ENCODE measurements around the gene MLLT3. TPM values are rescaled to one million over a fixed set of nuclear protein-coding genes. Genes with fewer than 3 reads are reported as not detected.

Gene MLLT3
- total and polyA plus RNA-seq, 2 experiments from 2014 or later, result 7.1 to 11.9 TPM

- Histone ChIP-seq H3K9me2 (ENCODE audit: insufficient read depth) (no peaks in the 10 kb centered on the region), H3K79me2 (ENCODE audit: insufficient read depth) (no peaks in the 10 kb centered on the region), H2AFZ (no peak overlapping the region), H3K4me2 (ENCODE audit: unreplicated experiment) (no peak overlapping the region), H3K9me3 (ENCODE audit: low read depth) (no peaks in the 10 kb centered on the region), H3K36me3 (ENCODE audit: low read depth) (peaks cover 3% of the 10 kb centered on the region; the same call in 1 of the 2 replicates), H3K4me1 (ENCODE audit: insufficient read depth) (0 out of 2 replicates have a peak, but pooled peaks cover 5% of the 10 kb centered on the region), H3K27me3 (replicated peaks; ENCODE audit: insufficient read depth) (no peaks in the 10 kb centered on the region), H3F3A (ENCODE audit: insufficient read depth) (no peaks in the 10 kb centered on the region), H4K20me1 (ENCODE audit: insufficient read depth) (no peaks in the 10 kb centered on the region), H3K4me3 (no peak overlapping the region), H3K9ac (no peak overlapping the region), H3K27ac (no peak overlapping the region)
- TF ChIP-seq EZH2phosphoT487 (IDR thresholded peaks at IDR 0.05; ENCODE audit: insufficient read depth, low read depth) (no peak), EZH2 (IDR thresholded peaks at IDR 0.05; ENCODE audit: insufficient read depth, poor library complexity, severe bottlenecking) (no peak)
- no peak for DNase-seq
- 90 to 96% methylated on average over 2 of the region's 2 CpGs for WGBS, 2 experiments (ENCODE audit: low coverage in 1 of 2, low lambda C conversion rate in 2 of 2, missing lambda C conversion rate in 2 of 2)
- in situ Hi-C loops (cut with MboI), result no loop called here
Observed at GRCh38 chr9:20382460-20383071, 239.7 kb downstream of the MLLT3 start.

DNA sequence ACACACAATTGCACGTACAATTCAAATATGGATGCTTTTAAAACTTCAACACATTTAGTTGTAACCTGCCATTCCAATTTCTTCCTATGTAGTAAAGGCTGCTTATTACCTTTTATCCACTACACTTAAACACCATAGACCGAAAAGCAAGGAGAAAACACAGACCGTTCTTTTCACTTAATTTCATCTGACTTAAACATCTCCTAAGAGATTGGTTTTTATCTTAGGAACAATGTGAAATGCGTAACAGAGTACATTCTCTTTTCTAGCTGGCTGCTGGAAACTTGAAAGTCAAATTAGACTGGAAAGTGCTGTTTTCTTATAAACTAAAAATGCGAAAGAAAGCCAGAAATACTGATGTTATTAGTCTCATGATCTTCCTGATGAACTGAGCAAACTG, 241.8 kb downstream of the MLLT3 start:
- Histone ChIP-seq H3K27ac (no peak overlapping the region), H3K9ac (no peak overlapping the region), H3K4me2 (ENCODE audit: unreplicated experiment) (no peak overlapping the region), H3K4me1 (ENCODE audit: insufficient read depth) (0 out of 2 replicates have a peak, but pooled peaks cover 5% of the 10 kb centered on the region), H3K36me3 (ENCODE audit: low read depth) (peaks cover 3% of the 10 kb centered on the region; the same call in 1 of the 2 replicates), H2AFZ (no peak overlapping the region), H3K9me3 (ENCODE audit: low read depth) (no peaks in the 10 kb centered on the region), H3K79me2 (ENCODE audit: insufficient read depth) (no peaks in the 10 kb centered on the region), H3K4me3 (no peak overlapping the region), H3K9me2 (ENCODE audit: insufficient read depth) (no peaks in the 10 kb centered on the region), H3K27me3 (replicated peaks; ENCODE audit: insufficient read depth) (no peaks in the 10 kb centered on the region), H4K20me1 (ENCODE audit: insufficient read depth) (no peaks in the 10 kb centered on the region), H3F3A (ENCODE audit: insufficient read depth) (no peaks in the 10 kb centered on the region)
- WGBS, 2 experiments (ENCODE audit: low coverage in 1 of 2, low lambda C conversion rate in 2 of 2, missing lambda C conversion rate in 2 of 2), result 87 to 92% methylated on average over 5 of the region's 5 CpGs
- TF ChIP-seq EZH2 (IDR thresholded peaks at IDR 0.05; ENCODE audit: insufficient read depth, poor library complexity, severe bottlenecking) (no peak), EZH2phosphoT487 (IDR thresholded peaks at IDR 0.05; ENCODE audit: insufficient read depth, low read depth) (no peak)
- no peak for DNase-seq
- in situ Hi-C loops (cut with MboI), result no loop called here

DNA sequence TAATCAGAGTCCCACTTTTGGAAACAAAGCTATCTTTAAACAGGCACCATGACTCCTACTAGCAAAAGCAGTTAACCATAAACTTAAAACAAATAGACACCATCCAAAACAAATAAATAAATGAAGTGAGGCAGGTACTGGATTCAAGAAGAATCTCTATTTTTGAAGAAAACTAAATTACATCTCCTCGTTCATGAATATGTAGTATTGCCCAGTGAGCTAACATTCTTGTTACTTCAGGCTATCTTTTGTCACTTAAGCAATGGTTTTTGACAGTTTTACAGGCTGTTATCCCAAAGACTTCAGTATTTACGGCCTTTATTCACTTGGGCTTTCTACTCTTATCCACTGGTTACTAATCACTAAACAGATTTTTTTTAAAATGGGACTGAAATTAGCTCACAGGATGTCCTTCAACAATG, 242.5 kb downstream of the MLLT3 start:
- Histone ChIP-seq H4K20me1 (ENCODE audit: insufficient read depth) (no peaks in the 10 kb centered on the region), H3K4me2 (ENCODE audit: unreplicated experiment) (no peak overlapping the region), H2AFZ (no peak overlapping the region), H3K4me1 (ENCODE audit: insufficient read depth) (0 out of 2 replicates have a peak, but pooled peaks cover 5% of the 10 kb centered on the region), H3K79me2 (ENCODE audit: insufficient read depth) (no peaks in the 10 kb centered on the region), H3K9ac (no peak overlapping the region), H3F3A (ENCODE audit: insufficient read depth) (no peaks in the 10 kb centered on the region), H3K36me3 (ENCODE audit: low read depth) (peaks cover 3% of the 10 kb centered on the region; the same call in 1 of the 2 replicates), H3K9me2 (ENCODE audit: insufficient read depth) (no peaks in the 10 kb centered on the region), H3K9me3 (ENCODE audit: low read depth) (no peaks in the 10 kb centered on the region), H3K27me3 (replicated peaks; ENCODE audit: insufficient read depth) (no peaks in the 10 kb centered on the region), H3K27ac (no peak overlapping the region), H3K4me3 (no peak overlapping the region)
- TF ChIP-seq EZH2 (IDR thresholded peaks at IDR 0.05; ENCODE audit: insufficient read depth, poor library complexity, severe bottlenecking), result no peak
- no peak for TF ChIP-seq EZH2phosphoT487 (IDR thresholded peaks at IDR 0.05; ENCODE audit: insufficient read depth, low read depth)
- in situ Hi-C loops (cut with MboI), result no loop called here
- 89 to 93% methylated on average over 2 of the region's 2 CpGs for WGBS, 2 experiments (ENCODE audit: low coverage in 1 of 2, low lambda C conversion rate in 2 of 2, missing lambda C conversion rate in 2 of 2)
- no peak for DNase-seq

DNA sequence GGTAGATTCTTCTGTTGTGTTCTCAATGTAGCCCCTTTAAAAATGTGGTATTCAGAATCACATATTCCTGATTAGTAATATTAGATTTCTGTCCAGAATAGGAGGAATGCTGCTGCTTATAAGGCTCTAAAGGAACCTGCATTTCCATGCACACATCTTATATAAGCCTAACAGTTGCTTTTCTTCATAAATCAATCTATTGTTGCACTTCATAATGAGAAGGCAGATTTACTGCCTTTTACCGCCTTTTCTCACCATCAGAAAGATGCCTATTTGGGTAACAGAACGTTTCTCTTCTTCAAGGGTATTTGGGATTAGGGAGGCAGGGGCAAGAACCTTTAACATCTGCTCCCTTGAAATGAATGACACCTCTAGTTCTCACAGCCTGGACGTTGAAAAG, 243.4 kb downstream of the MLLT3 start:
- no peaks in the 10 kb centered on the region for H3F3A ChIP-seq (ENCODE audit: insufficient read depth)
- H4K20me1 ChIP-seq (ENCODE audit: insufficient read depth), result no peaks in the 10 kb centered on the region
- H3K27ac ChIP-seq, result no peak overlapping the region
- 0 out of 2 replicates have a peak, but pooled peaks cover 5% of the 10 kb centered on the region for H3K4me1 ChIP-seq (ENCODE audit: insufficient read depth)
- H3K36me3 ChIP-seq (ENCODE audit: low read depth), result peaks cover 3% of the 10 kb centered on the region; the same call in 1 of the 2 replicates
- WGBS, 2 experiments (ENCODE audit: low coverage in 1 of 2, low lambda C conversion rate in 2 of 2, missing lambda C conversion rate in 2 of 2), result 65 to 68% methylated on average over 3 of the region's 3 CpGs
- no peak for DNase-seq
- no peak overlapping the region for H3K4me3 ChIP-seq
- H3K9me2 ChIP-seq (ENCODE audit: insufficient read depth), result no peaks in the 10 kb centered on the region
- in situ Hi-C loops (cut with MboI), result no loop called here
- H3K9me3 ChIP-seq (ENCODE audit: low read depth), result no peaks in the 10 kb centered on the region
- H3K9ac ChIP-seq, result no peak overlapping the region
- TF ChIP-seq EZH2 (IDR thresholded peaks at IDR 0.05; ENCODE audit: insufficient read depth, poor library complexity, severe bottlenecking) (no peak), EZH2phosphoT487 (IDR thresholded peaks at IDR 0.05; ENCODE audit: insufficient read depth, low read depth) (no peak)
- H3K27me3 ChIP-seq (replicated peaks; ENCODE audit: insufficient read depth), result no peaks in the 10 kb centered on the region
- H2AFZ ChIP-seq, result no peak overlapping the region
- H3K4me2 ChIP-seq (ENCODE audit: unreplicated experiment), result no peak overlapping the region
- no peaks in the 10 kb centered on the region for H3K79me2 ChIP-seq (ENCODE audit: insufficient read depth)

Data from GM23248 (cell line).